HepG2 (cell line): ENCODE measurements around the gene SLC6A8. TPM values are rescaled to one million over a fixed set of nuclear protein-coding genes. Genes with fewer than 3 reads are reported as not detected.

ENCODE experiments used
- ARNT2 ChIP-seq: sonication (generic); formaldehyde crosslinking; IDR thresholded peaks from 2 replicates; pipeline ENCODE4 v1.8.0; 2022; ENCODE audit warnings: mild to moderate bottlenecking, low read depth, missing genetic modification reagents, moderate library complexity
- FIP1L1 ChIP-seq: fragments of 200-400 bp; formaldehyde crosslinking; IDR thresholded peaks from 2 replicates; pipeline ENCODE4 v1.6.1; 2018; ENCODE audit warnings: low read depth, mild to moderate bottlenecking, low read length, moderate library complexity, borderline replicate concordance; ENCODE audit not compliant: insufficient read depth
- GABPA ChIP-seq, 2 experiments: IDR thresholded peaks; 2 replicates each; pipeline ENCODE4 v1.6.1; 2011 to 2016; ENCODE audit warnings: low read depth in 2 of 2, low read length in 1 of 2, missing biosample characterization in 1 of 2, missing genetic modification characterization in 1 of 2
- GABPB1 ChIP-seq: IDR thresholded peaks from 2 replicates; pipeline ENCODE4 v1.6.1; 2016; ENCODE audit warnings: mild to moderate bottlenecking, missing genetic modification reagents, moderate library complexity, missing compliant biosample characterization
- HHEX ChIP-seq: IDR thresholded peaks from 2 replicates; pipeline ENCODE4 v1.6.1; 2016; ENCODE audit warnings: control low read depth
- HNRNPUL1 ChIP-seq: fragments of 200-400 bp; formaldehyde crosslinking; IDR thresholded peaks from 2 replicates; pipeline ENCODE4 v1.6.1; 2017; ENCODE audit warnings: low read depth, mild to moderate bottlenecking, low read length, moderate library complexity
- NFE2 ChIP-seq: sonication (generic); formaldehyde crosslinking; IDR thresholded peaks from 2 replicates; pipeline ENCODE4 v1.4.0; 2020; ENCODE audit warnings: missing genetic modification reagents
- REST ChIP-seq, 2 experiments: IDR thresholded peaks; 2 replicates each; pipeline ENCODE4 v1.6.1; 2011 to 2012; ENCODE audit warnings: low read length in 2 of 2, borderline replicate concordance in 1 of 2, low read depth in 1 of 2, mild to moderate bottlenecking in 1 of 2, moderate library complexity in 1 of 2
- SOX5 ChIP-seq: IDR thresholded peaks from 2 replicates; pipeline ENCODE4 v1.6.1; 2016; ENCODE audit warnings: borderline replicate concordance
- ZHX1 ChIP-seq: sonication (generic); formaldehyde crosslinking; IDR thresholded peaks from 2 replicates; pipeline ENCODE4 v1.8.1; 2022; ENCODE audit warnings: low read depth, mild to moderate bottlenecking, missing genetic modification reagents
- ZNF276 ChIP-seq: sonication (generic); formaldehyde crosslinking; IDR thresholded peaks from 2 replicates; pipeline ENCODE4 v1.4.0; 2020; ENCODE audit warnings: mild to moderate bottlenecking, low read depth, missing genetic modification reagents
- ZNF598 ChIP-seq: sonication (generic); formaldehyde crosslinking; IDR thresholded peaks from 2 replicates; pipeline ENCODE4 v1.5.1; 2020; ENCODE audit warnings: mild to moderate bottlenecking, missing genetic modification reagents, borderline replicate concordance
- ZNF670 ChIP-seq: sonication (generic); formaldehyde crosslinking; IDR thresholded peaks from 2 replicates; pipeline ENCODE4 v1.8.0; 2022; ENCODE audit warnings: mild to moderate bottlenecking, missing genetic modification reagents, borderline replicate concordance
- ZNF687 ChIP-seq: sonication (generic); formaldehyde crosslinking; IDR thresholded peaks from 2 replicates; pipeline ENCODE4 v1.5.1; 2020; ENCODE audit warnings: mild to moderate bottlenecking, missing genetic modification reagents, moderate library complexity
- polyA plus RNA-seq, 8 experiments: library from polyadenylated mRNA; depleted of rRNA in 3 of 8; stranded (reverse) in 7 of 8; unstranded in 1 of 8; fragments of >200 nt; fragmentation: Illumina TruSeq in 4 of 8; extraction: Trizol in 4 of 8; gene quantifications; 2 replicates each; pipeline versions ENCODE4 v1.2.1 to v1.2.3, GENCODE V29; 2011 to 2016; ENCODE audit warnings: low read depth in 4 of 8, missing spikeins in 1 of 8, mixed read lengths in 1 of 8; ENCODE audit not compliant: insufficient read depth in 1 of 8
- total RNA-seq, 5 experiments: library from RNA; depleted of rRNA; stranded (reverse); fragments of >200 nt; fragmentation: Illumina TruSeq; extraction: Trizol; gene quantifications; 2 replicates each; pipeline ENCODE4 v1.2.3, GENCODE V29; 2016; ENCODE audit warnings: low read depth in 1 of 5

The SLC6A8 gene
- total and polyA plus RNA-seq, 2 of the 13 experiments (the other 11 are each of a cell fraction or from before 2014, with no cell fraction given), result 13.9 to 176 TPM

GRCh38 chrX:153726286-153727122 is 38.8 kb downstream of the SLC6A8 start (continued):
- TF ChIP-seq ZHX1 (no peak), NFE2 (CRISPR knock-in tag) (peak; percentile 31; the same call in 1 of the 2 replicates), ZNF598 (CRISPR knock-in tag) (no peak), ZNF687 (CRISPR knock-in tag) (peak; percentile 65), GABPA (IDR thresholded peaks at IDR 0.05; ENCODE audit: low read depth, low read length) (no peak), GABPA (CRISPR knock-in tag; IDR thresholded peaks at IDR 0.05; ENCODE audit: low read depth) (peak; percentile 22; the same call in 1 of the 2 replicates), FIP1L1 (no peak), REST (IDR thresholded peaks at IDR 0.05; ENCODE audit: borderline replicate concordance in 1 of 2, low read depth in 1 of 2, low read length in 2 of 2) (peak in 1 of 2 experiments; percentile 5; a peak in 1 of 4 replicates), HNRNPUL1 (no peak), SOX5 (CRISPR knock-in tag) (peak; percentile 31; the same call in 1 of the 2 replicates), GABPB1 (CRISPR knock-in tag) (peak; percentile 81), ARNT2 (peak; percentile 35; the same call in 1 of the 2 replicates), ZNF670 (CRISPR knock-in tag) (peak; percentile 43; the same call in 1 of the 2 replicates), HHEX (peak; percentile 6; the same call in 1 of the 2 replicates), ZNF276 (CRISPR knock-in tag) (no peak)
